HG03565 (cell line): ENCODE results near the gene PAX8.

ENCODE experiments used
- ATAC-seq: cut with Tn5 transposase; IDR thresholded peaks from one replicate; pipeline ENCODE4 v1.9.1; 2021; ENCODE audit warnings: mild to moderate bottlenecking, moderate library complexity; ENCODE audit not compliant: unreplicated experiment

PAX8 gene

GRCh38 chr2:113238871-113239839, 39.6 kb downstream of the PAX8 start:
- no peak for ATAC-seq

GRCh38 chr2:113237604-113238160, 41.0 kb downstream of the PAX8 start:
- ATAC-seq, result no peak

DNA sequence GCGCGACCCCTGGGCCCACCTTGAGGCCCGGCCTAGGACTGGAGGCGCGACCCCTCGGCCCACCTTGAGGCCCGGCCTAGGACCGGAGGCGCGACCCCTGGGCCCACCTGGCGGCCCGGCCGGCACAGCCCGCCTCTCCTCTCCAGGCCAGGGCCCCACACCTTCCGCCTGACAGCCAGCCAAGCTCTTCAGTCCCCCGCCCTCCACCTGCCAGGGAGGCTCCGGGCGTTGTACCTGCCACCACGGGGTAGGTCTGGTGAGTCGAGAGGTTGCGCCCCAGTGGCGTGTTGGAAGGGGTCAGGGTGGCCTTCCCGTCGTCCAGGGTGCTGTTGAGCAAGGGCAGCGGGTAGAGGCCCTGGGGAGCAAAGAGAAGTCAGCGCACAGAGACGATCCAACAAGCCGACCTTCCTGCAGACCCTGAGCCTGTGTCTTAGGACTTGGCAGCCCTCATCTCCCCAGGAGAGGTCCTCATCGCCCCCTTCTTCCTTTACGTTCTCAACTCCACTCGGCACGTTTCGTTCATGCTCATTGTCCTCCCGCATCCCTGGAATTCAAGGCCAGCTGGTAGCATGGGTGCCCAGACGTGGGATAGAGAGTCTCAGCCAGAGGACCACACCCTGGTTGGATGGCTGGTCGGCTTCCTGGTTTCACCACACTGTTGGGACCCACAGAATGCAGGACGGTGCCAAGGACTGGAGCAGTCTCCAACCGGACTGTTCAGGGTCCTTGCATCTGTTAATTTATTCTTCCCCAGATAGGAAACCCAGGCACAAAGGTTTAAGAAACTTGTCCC, 42.2 kb downstream of the PAX8 start:
- ATAC-seq, result no peak

DNA sequence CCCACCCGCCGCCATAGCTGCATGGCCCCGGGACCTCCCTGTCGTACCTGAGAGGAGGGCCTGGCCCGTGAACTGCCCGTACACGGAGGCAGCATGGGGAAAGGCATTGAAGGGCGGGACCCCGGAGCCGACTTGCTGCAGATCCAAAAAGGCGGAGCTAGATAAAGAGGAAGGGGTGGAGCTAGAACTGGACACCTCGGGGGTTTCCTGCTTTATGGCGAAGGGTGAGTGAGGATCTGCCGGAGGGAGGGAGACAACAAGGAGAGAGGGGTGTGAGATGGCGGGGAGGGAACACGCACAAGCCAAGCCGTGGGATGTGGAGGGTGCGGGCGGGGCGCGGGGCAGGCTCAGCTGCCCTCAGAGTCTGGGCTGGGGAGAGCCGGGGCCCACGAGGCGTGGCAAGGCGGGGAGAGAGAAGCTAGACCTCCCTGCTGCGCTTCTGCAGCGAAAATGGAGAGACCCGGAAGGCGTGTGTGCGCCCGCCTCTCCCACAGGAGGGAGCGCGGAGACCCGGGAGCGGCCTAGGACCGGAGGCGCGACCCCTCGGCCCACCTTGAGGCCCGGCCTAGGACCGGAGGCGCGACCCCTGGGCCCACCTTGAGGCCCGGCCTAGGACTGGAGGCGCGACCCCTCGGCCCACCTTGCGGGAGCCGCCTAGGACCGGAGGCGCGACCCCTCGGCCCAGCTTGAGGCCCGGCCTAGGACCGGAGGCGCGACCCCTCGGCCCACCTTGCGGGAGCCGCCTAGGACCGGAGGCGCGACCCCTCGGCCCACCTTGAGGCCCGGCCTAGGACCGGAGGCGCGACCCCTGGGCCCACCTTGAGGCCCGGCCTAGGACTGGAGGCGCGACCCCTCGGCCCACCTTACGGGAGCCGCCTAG, 43.1 kb downstream of the PAX8 start:
- ATAC-seq, result peak; percentile 64

- ATAC-seq, result no peak
Measured at GRCh38 chr2:113234721-113235346, 43.9 kb downstream of the PAX8 start.

DNA sequence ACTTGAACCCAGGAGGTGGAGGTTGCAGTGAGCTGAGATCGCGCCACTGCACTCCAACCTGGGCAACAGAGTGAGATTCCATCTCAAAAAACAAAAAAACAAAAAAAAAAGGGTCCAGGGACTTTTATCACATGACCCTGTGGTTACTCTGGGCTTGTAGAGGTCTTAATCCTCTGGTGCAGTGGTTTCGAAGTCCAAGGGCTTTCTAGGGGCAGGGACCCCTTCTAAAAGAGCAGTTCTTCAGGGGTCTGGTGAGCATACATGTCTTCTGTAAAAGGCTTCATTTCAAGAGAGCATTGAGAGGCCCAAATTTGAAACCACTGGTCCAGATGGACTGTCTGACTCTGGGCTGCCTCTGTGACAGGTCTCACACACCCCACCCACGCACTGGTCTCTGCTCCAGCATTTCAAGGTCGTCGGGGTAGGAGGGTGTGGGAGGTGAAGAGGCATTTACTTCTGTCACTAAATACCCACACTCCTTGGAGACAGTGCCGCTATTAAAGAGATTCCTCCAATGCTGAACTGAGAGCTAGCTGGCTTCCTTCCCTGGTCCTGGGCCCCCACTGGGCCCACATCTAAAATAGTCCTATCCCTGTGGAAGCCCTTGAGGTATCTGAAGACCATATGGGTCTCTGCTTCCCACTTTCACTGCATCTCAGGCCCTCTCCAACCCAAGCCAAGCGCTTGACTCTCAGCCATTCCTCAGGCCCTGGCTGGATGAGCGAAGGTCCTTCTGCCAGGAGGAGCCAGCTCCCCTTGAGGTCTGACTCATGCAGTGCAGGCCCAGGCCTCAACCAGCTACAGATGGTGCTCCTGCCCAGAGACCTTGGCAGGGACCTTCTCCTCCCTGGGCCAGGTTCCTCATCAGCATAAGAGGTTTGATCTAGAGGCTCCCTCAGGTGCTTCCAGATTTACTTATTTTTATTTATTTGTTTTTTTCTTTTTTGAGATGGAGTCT, 44.8 kb downstream of the PAX8 start:
- no peak for ATAC-seq

GRCh38 chr2:113232740-113233139, 46.0 kb downstream of the PAX8 start:
- ATAC-seq, result no peak

DNA sequence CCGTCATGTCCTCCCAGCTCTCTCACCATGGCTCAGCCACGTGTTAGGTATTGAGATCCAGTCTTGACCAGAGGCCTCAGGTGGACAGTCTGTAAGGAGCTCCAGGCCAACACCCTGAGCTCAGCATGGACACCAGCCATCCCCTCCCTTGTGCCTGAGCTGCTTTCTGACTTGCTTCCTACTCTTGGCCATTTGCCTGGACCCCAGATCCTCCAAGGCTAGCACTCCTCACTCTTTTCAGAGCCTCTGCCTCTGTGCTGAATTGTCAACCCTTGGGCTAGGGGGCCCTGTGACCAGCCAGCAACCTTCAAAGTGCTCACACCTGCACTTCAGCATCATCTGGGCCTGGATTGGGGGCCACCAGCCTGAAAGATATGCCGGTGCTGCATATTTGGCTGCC, 46.6 kb downstream of the PAX8 start:
- ATAC-seq, result no peak

GRCh38 chr2:113231064-113231463, 47.7 kb downstream of the PAX8 start:
- no peak for ATAC-seq

DNA sequence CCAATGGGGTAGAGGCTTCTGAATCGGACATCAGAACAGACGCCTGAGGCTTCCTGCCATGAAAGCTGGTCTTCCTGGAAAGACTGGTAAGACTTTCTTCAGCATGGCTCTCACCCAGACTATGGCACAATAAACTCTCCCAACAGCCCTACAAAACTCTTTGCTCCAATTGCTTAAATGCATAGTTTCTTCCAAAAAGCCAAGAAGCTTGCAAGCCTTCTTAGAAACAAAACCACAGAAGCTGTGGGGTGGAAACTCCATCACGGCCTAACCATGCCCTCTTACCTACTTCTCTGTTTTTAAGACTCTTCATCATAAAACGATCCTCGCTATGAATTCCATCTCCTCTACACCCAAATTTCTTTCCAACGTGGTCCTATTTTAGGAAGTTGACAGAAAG, 48.2 kb downstream of the PAX8 start:
- no peak for ATAC-seq

DNA sequence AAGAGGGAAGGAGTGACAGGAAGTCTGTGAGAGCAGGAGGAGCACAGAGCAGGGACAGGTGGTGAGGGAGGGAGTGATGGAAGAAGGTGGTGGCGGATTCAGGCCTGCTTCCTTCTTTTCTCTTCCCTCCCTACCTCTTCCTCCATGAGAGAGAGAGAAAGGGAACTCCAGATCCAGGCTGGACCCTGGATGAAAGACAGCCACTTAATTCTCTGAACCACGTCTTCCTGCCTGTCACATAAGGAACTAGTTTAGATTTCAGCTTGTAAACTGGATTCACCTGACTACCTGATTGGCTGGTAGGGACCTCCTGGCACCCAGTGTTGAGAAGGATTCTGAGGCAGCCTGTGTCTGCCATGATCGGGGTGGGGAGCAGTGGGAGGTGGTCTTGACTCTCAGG, 48.9 kb downstream of the PAX8 start:
- no peak for ATAC-seq

DNA sequence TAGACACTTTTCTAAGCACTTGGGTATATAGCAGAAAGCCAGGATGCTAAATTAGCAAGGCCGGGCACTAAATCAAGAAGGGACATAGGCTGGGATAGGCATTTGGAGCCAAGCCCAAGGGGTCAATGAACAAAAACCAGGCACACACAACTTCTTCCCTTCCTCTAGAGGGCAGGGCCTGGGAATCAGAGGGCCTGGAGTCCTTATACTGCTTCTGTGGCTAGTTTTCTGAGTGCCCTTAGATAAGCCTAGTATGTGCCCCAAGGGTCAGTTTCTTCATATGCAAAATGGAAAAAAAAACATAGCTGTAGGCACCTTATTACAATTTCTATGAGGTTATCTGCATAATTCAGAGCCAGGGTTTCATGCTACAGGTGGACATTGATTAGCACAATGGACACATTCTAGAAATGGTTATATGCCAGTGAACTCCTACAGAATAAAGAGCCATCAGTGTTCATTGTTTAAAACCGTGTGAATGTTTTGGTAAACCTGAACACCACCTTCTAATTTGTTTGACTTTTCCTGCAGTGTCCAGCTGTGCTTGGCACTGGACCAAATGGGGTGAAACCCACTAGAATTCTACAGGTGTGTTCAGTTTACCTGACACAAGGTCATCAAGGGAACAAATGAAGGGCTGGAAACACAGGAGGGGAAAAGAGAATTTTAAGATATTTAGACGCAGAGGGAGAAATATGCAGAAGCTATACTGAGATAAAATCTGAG, 49.6 kb downstream of the PAX8 start:
- no peak for ATAC-seq

DNA sequence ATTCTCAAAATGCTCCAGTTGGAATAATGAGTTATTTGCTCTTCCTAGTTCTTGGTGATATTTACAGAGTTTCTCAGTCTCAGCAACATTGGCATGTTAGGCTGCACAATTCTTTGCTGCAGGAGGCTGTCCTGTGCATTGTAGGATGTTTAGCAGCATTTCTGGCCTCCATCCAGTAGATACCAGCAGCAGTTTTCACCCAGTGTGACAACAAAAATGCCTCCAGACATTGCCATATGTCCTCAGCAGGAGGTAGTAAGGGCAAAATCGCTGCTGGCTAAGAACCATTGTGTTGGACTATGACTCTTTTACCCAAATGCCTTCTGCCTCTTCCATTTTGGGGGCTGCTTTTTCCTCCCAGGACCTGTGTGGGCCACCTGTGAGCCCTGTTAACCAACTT, 50.4 kb downstream of the PAX8 start:
- ATAC-seq, result no peak

DNA sequence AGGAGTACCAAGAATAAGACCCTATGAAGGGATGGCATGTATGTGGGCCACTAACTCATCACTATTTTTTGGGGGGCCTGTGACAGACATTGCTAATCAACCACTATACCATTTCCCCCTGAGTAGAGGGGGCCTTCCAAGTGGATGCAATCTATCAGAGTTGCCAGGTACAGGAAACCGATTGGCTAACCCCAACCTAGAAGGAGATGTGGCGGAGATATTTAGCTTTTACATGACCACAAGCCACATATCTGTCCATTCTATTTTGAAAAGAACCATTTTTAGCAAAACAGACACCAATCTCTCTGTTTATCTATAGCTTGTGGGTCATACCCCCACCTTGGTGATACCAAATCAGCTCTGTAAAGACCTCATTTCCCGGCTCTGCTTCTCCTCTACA, 51.0 kb downstream of the PAX8 start:
- ATAC-seq, result no peak

DNA sequence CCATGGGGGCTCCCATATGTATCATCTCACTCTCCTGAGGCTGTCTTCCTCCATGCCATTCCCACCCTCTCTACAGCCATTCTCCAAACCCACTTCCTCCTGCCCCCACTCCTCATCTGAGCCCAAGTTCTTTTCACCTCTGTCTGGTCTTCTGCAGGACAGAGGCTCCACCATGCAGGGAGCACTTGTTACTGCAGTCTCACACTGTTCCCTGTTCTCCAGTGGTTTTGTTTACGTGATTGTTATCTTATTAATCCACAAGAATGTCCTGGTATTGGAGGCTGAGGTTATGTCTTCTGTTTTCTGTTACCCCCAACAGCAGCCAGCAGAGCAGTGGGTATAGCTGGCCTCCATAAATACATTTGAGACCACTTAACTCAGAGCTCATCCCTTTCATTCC, 51.4 kb downstream of the PAX8 start:
- ATAC-seq, result no peak

- no peak for ATAC-seq
Measured at GRCh38 chr2:113226462-113226861, 52.3 kb downstream of the PAX8 start.

GRCh38 chr2:113225263-113226259, 53.2 kb downstream of the PAX8 start:
- ATAC-seq, result no peak
